Stimulated activated CD4-positive, alpha-beta T cell treated with anti-CD3 and anti-CD28 coated beads, Interleukin-1b, Interleukin-23, amount 100 ng/mL, for 24 hours (primary cell): Measurements from ENCODE around the gene TMEM164.

Source experiments
- DNase-seq, 4 experiments: peaks; one replicate each; pipeline ENCODE4 v3.0.0-alpha.2; 2020; ENCODE audit warnings: low read depth in 4 of 4, low spot score in 1 of 4

Gene TMEM164

GRCh38 chrX:110162131-110162530, 159.2 kb downstream of the TMEM164 start:
- no peak for DNase-seq

- DNase-seq: no peak
These were observed 160.0 kb downstream of the TMEM164 start for GRCh38 chrX:110162867-110163266.

GRCh38 chrX:110163488-110163887, 160.6 kb downstream of the TMEM164 start:
- DNase-seq: no peak

- peak in 2 of 4 experiments; percentile 7 to 30 for DNase-seq
These were observed 165.1 kb downstream of the TMEM164 start for GRCh38 chrX:110167952-110168451.

GRCh38 chrX:110168585-110168984, 165.7 kb downstream of the TMEM164 start:
- DNase-seq: no peak

GRCh38 chrX:110170029-110170428, 167.1 kb downstream of the TMEM164 start:
- DNase-seq: no peak

GRCh38 chrX:110171442-110171841, 168.5 kb downstream of the TMEM164 start:
- DNase-seq: no peak

- no peak for DNase-seq
These were observed 169.3 kb downstream of the TMEM164 start for GRCh38 chrX:110172215-110172614.

GRCh38 chrX:110173192-110174175, 170.6 kb downstream of the TMEM164 start:
- DNase-seq: no peak

GRCh38 chrX:110175146-110175545, 172.2 kb downstream of the TMEM164 start:
- no peak for DNase-seq

GRCh38 chrX:110175696-110176095, 172.8 kb downstream of the TMEM164 start:
- DNase-seq: no peak

- DNase-seq: no peak
These were observed 175.4 kb downstream of the TMEM164 start for GRCh38 chrX:110178179-110178865.

GRCh38 chrX:110180176-110180927, 177.4 kb downstream of the TMEM164 start:
- no peak for DNase-seq

- no peak for DNase-seq
These were observed 178.0 kb downstream of the TMEM164 start for GRCh38 chrX:110180928-110181310.

GRCh38 chrX:110181459-110182137, 178.7 kb downstream of the TMEM164 start:
- DNase-seq: no peak

- no peak for DNase-seq
These were observed 179.4 kb downstream of the TMEM164 start for GRCh38 chrX:110182362-110182761.

- no peak for DNase-seq
These were observed 180.0 kb downstream of the TMEM164 start for GRCh38 chrX:110182865-110183264.

- no peak for DNase-seq
These were observed 180.4 kb downstream of the TMEM164 start for GRCh38 chrX:110183314-110183713.

- DNase-seq: no peak
These were observed 186.0 kb downstream of the TMEM164 start for GRCh38 chrX:110188701-110189558.

GRCh38 chrX:110192516-110192915, 189.6 kb downstream of the TMEM164 start:
- no peak for DNase-seq
